Endothelial cell of umbilical vein (primary cell): ENCODE results near the gene IL5RA. TPM values are rescaled to one million over a fixed set of nuclear protein-coding genes. Genes with fewer than 3 reads are reported as not detected.

Experiments
- BruUV-seq: library from RNA; stranded (reverse); fragments of 400-500 nt; replicated peaks from 2 replicates; lab custom pipeline; 2021; lab: Mats Ljungman, UMichigan
- CTCF ChIA-PET: fragments of 300-600, 350-600 bp; sonication (Branson Sonifier 250); formaldehyde crosslinking; loops from one replicate; lab custom pipeline; 2021; ENCODE audit warnings: antibody characterized with exemption, inconsistent platforms; lab: Charles Lee
- POLR2A ChIA-PET: fragments of 300-600, 350-600 bp; sonication (Branson Sonifier 250); formaldehyde crosslinking; loops from one replicate; lab custom pipeline; 2021; ENCODE audit warnings: antibody characterized with exemption, inconsistent platforms; lab: Charles Lee
- DNase-seq: peaks from one replicate; pipeline ENCODE4 v3.0.0-alpha.2; 2011; ENCODE audit warnings: low read depth, low spot score
- FAIRE-seq: peaks from 2 replicates; lab custom pipeline; 2011; peaks lifted over from hg19 to GRCh38; lab: Jason Lieb, UNC
- H2AFZ ChIP-seq: 2 replicates; pipeline ENCODE4 v1.6.0; 2012; ENCODE audit warnings: low read depth, low read length, control low read depth, inconsistent platforms
- H3K27ac ChIP-seq: 2 replicates; pipeline ENCODE4 v1.5.1; 2011; ENCODE audit warnings: low read depth, mild to moderate bottlenecking, control low read depth, low read length, moderate library complexity; ENCODE audit not compliant: insufficient read depth
- H3K27me3 ChIP-seq, 2 experiments: 2 replicates each; pipeline versions ENCODE4 v1.6.0 to v1.6.1; 2011; ENCODE audit warnings: low read length in 2 of 2, mixed read lengths in 1 of 2; ENCODE audit not compliant: control insufficient read depth in 2 of 2, insufficient read depth in 2 of 2
- H3K36me3 ChIP-seq, 2 experiments: 2 replicates in 1 of 2; 3 replicates in 1 of 2; pipeline ENCODE4 v1.5.1; 2011; ENCODE audit warnings: low read length in 2 of 2, mild to moderate bottlenecking in 1 of 2, moderate library complexity in 1 of 2; ENCODE audit not compliant: control insufficient read depth in 2 of 2, insufficient read depth in 2 of 2; ENCODE audit errors: extremely low read depth in 1 of 2
- H3K4me1 ChIP-seq: 3 replicates; pipeline ENCODE4 v1.5.1; 2011; ENCODE audit warnings: mild to moderate bottlenecking, low read length; ENCODE audit not compliant: control insufficient read depth, insufficient read depth; ENCODE audit errors: extremely low read depth
- H3K4me2 ChIP-seq: 2 replicates; pipeline ENCODE4 v1.6.1; 2011; ENCODE audit warnings: low read length, control low read depth, mixed read lengths; ENCODE audit not compliant: insufficient read depth
- H3K4me3 ChIP-seq, 3 experiments: fragments of 200-600 bp in 1 of 3; sonication (generic), shearing (Covaris generic) in 1 of 3; replicated peaks in 1 of 3; 2 replicates each; pipeline ENCODE4 v1.5.1; 2011 to 2016; ENCODE audit warnings: control low read depth in 3 of 3, low read length in 3 of 3, mild to moderate bottlenecking in 2 of 3, inconsistent platforms in 1 of 3, low read depth in 1 of 3, moderate library complexity in 1 of 3; ENCODE audit not compliant: insufficient read depth in 1 of 3
- H3K79me2 ChIP-seq: 2 replicates; pipeline ENCODE4 v1.6.0; 2012; ENCODE audit warnings: low read length, inconsistent platforms; ENCODE audit not compliant: control insufficient read depth, insufficient read depth
- H3K9ac ChIP-seq: replicated peaks from 2 replicates; pipeline ENCODE3; 2011; ENCODE audit warnings: low read length, control low read depth; ENCODE audit not compliant: insufficient read depth; ENCODE audit errors: extremely low read depth
- H3K9me1 ChIP-seq: replicated peaks from 3 replicates; pipeline ENCODE4 v1.6.0; 2011; ENCODE audit warnings: mild to moderate bottlenecking, low read length; ENCODE audit not compliant: control insufficient read depth, insufficient read depth; ENCODE audit errors: extremely low read depth
- H3K9me3 ChIP-seq: replicated peaks from 2 replicates; pipeline ENCODE4 v1.5.1; 2012; ENCODE audit warnings: low read length, inconsistent platforms; ENCODE audit not compliant: control insufficient read depth, insufficient read depth
- H4K20me1 ChIP-seq: replicated peaks from 2 replicates; pipeline ENCODE3; 2011; ENCODE audit warnings: mild to moderate bottlenecking, low read length; ENCODE audit not compliant: control insufficient read depth, insufficient read depth; ENCODE audit errors: extremely low read depth
- EZH2 ChIP-seq: IDR thresholded peaks from 2 replicates; pipeline ENCODE4 v1.6.1; 2012; ENCODE audit warnings: borderline replicate concordance, low read depth, mild to moderate bottlenecking, moderate library complexity, low read length, inconsistent platforms; ENCODE audit not compliant: severe bottlenecking
- FOS ChIP-seq: IDR thresholded peaks from 2 replicates; pipeline ENCODE4 v1.6.1; 2011; ENCODE audit warnings: mild to moderate bottlenecking, low read length, moderate library complexity, borderline replicate concordance; ENCODE audit not compliant: insufficient read depth
- GATA2 ChIP-seq: IDR thresholded peaks from 2 replicates; pipeline ENCODE4 v1.7.0; 2011; ENCODE audit warnings: low read depth, mild to moderate bottlenecking, moderate library complexity, mixed read lengths, low read length; ENCODE audit not compliant: insufficient read length, insufficient read depth
- JUN ChIP-seq: IDR thresholded peaks from 2 replicates; pipeline ENCODE4 v1.6.1; 2011; ENCODE audit warnings: borderline replicate concordance, low read depth; ENCODE audit not compliant: insufficient read length, insufficient read depth
- MYC ChIP-seq: IDR thresholded peaks from one replicate; pipeline ENCODE4 v1.6.1; 2011; ENCODE audit warnings: mild to moderate bottlenecking, low read depth, low read length
- POLR2A ChIP-seq: IDR thresholded peaks from 2 replicates; pipeline ENCODE4 v1.6.1; 2012; ENCODE audit warnings: low read depth, mild to moderate bottlenecking, control low read depth, low read length
- POLR2AphosphoS5 ChIP-seq: IDR thresholded peaks from 2 replicates; pipeline ENCODE4 v1.6.1; 2012; ENCODE audit warnings: low read depth, mild to moderate bottlenecking, control low read depth, low read length, moderate library complexity; ENCODE audit not compliant: insufficient read depth
- dilution Hi-C: fragments of 300-500 bp; cut with MboI; formaldehyde crosslinking; loops from one replicate; pipeline ENCODE4 v1.15.0; 2019; ENCODE audit warnings: low sequenced_read_pairs; ENCODE audit not compliant: extremely low pct_ligation_motif_present
- intact Hi-C: fragments of 100-400 bp; cut with micrococcal nuclease; formaldehyde crosslinking; loops from one replicate; pipeline ENCODE4 v1.10.0; 2022
- polyA plus RNA-seq, 4 experiments: library from polyadenylated mRNA; depleted of rRNA in 3 of 4; stranded (reverse) in 3 of 4; unstranded in 1 of 4; fragments of >200 nt; gene quantifications; 2 replicates each; pipeline versions ENCODE4 v1.2.1 to v1.2.3, GENCODE V29; 2011 to 2012; ENCODE audit warnings: missing spikeins in 1 of 4
- total RNA-seq: library from RNA; stranded (reverse); gene quantifications from 2 replicates; pipeline ENCODE4 v1.2.3, GENCODE V29; 2021
- TF ChIP-seq, protein P1 (sequence below), 2 donors: IDR thresholded peaks; 1 replicate in 1 of 2; 2 replicates in 1 of 2; pipeline ENCODE4 v1.5.1; 2011; ENCODE audit warnings: low read length in 2 of 2, mild to moderate bottlenecking in 2 of 2, moderate library complexity in 2 of 2, control low read depth in 1 of 2, inconsistent platforms in 1 of 2, low read depth in 1 of 2; ENCODE audit not compliant: insufficient read depth in 1 of 2; ENCODE audit errors: extremely low read depth in 1 of 2
- TF ChIP-seq, protein P2 (sequence below): IDR thresholded peaks from 2 replicates; pipeline ENCODE4 v1.6.1; 2011; ENCODE audit not compliant: insufficient read depth, insufficient read length

IL5RA gene
- total and polyA plus RNA-seq, 2 donors (not counting 3 experiments of a cell fraction or from before 2014, with no cell fraction given) = not detected

DNA sequence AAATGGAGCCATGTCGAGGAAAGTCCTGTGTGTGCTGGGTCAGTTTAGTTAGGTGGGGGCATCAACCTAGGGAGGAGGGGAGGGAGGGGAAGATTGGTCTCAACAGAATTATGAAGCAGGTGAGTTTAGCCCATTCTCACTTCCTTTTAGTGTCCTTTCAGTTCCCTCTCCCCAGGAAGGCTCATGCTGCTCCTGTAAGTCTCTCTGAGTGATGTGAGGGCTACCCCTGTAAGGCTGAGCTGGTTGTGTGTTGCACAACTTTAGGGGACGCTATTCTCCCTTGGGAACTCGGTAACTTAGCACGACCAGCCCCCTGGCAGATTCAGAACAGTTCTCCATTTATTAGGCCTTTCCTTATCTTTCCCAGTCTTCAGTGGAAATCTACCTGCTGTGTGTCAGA lies 21.2 kb downstream of the IL5RA start:
- Histone ChIP-seq H3K4me3 (no peak overlapping the region), H3K4me1 (no peaks in the 10 kb centered on the region), H3K79me2 (no peaks in the 10 kb centered on the region), H3K27ac (no peak overlapping the region), H3K36me3 (no peaks in the 10 kb centered on the region), H3K9me1 (no peaks in the 10 kb centered on the region), H2AFZ (no peak overlapping the region), H3K9me3 (peaks cover 2% of the 10 kb centered on the region), H3K4me2 (no peak overlapping the region), H3K27me3 (no peaks in the 10 kb centered on the region), H3K9ac (no peak overlapping the region), H4K20me1 (no peaks in the 10 kb centered on the region)
- intact Hi-C loops (no loop called here), dilution Hi-C loops (no loop called here)
- FAIRE-seq (no peak), DNase-seq (no peak)
- ChIA-PET POLR2A (no interaction called here), CTCF (no interaction called here)
- TF ChIP-seq JUN = no peak
- no peak for TF ChIP-seq FOS
- TF ChIP-seq GATA2 = no peak
- no TSS peak for BruUV-seq

DNA sequence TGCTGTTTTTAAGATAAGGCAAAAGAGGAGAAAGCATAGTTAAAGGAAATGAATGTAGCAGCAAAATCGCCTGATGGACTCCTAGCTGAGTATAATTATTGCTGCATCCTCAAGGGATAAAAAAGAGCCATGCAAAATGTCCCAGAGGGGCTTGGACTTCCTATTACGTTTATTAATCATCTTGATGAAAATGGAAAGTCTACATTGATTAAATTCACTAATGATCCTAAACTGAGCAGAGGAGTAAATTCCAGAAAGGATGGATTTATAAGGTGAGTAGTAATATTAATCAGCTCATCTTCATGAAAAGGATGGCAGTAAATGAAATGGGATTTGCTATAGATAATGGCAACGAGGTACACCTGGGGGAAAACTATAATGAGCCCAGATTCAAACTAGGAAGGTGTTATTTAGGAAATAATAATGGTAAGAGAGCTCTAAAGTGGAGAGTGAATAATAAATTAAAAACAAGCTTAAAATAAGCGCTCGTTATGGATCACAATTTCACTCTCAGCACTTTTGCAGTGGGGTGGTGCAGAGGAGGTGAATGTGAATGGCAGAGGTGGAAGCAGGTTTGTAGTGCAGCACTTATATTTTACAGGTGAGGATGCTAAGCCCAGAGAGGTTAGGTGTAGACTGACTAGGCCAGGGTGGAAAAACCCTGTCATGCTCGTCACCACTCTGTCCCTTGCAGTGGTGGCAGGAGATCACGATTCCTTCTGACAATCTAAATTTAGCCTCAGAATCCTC lies 22.3 kb downstream of the IL5RA start:
- DNase-seq = no peak
- Histone ChIP-seq H3K9ac (no peak overlapping the region), H2AFZ (no peak overlapping the region), H3K79me2 (no peaks in the 10 kb centered on the region), H3K27me3 (no peaks in the 10 kb centered on the region), H3K36me3 (no peaks in the 10 kb centered on the region), H4K20me1 (no peaks in the 10 kb centered on the region), H3K9me1 (no peaks in the 10 kb centered on the region), H3K9me3 (peaks cover 2% of the 10 kb centered on the region), H3K27ac (no peak overlapping the region), H3K4me1 (no peaks in the 10 kb centered on the region), H3K4me2 (no peak overlapping the region), H3K4me3 (no peak overlapping the region)
- intact Hi-C loops (no loop called here), dilution Hi-C loops (no loop called here)
- TF ChIP-seq FOS = no peak
- TF ChIP-seq, protein P1, sequence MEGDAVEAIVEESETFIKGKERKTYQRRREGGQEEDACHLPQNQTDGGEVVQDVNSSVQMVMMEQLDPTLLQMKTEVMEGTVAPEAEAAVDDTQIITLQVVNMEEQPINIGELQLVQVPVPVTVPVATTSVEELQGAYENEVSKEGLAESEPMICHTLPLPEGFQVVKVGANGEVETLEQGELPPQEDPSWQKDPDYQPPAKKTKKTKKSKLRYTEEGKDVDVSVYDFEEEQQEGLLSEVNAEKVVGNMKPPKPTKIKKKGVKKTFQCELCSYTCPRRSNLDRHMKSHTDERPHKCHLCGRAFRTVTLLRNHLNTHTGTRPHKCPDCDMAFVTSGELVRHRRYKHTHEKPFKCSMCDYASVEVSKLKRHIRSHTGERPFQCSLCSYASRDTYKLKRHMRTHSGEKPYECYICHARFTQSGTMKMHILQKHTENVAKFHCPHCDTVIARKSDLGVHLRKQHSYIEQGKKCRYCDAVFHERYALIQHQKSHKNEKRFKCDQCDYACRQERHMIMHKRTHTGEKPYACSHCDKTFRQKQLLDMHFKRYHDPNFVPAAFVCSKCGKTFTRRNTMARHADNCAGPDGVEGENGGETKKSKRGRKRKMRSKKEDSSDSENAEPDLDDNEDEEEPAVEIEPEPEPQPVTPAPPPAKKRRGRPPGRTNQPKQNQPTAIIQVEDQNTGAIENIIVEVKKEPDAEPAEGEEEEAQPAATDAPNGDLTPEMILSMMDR (IDR thresholded peaks at IDR 0.05; ENCODE audit: extremely low read depth in 1 of 2, insufficient read depth in 1 of 2, low read depth in 1 of 2, low read length in 2 of 2) = no peak
- TF ChIP-seq, protein P2, sequence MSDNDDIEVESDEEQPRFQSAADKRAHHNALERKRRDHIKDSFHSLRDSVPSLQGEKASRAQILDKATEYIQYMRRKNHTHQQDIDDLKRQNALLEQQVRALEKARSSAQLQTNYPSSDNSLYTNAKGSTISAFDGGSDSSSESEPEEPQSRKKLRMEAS = no peak
- TF ChIP-seq MYC = no peak
- TF ChIP-seq GATA2 = no peak
- no peak for TF ChIP-seq POLR2AphosphoS5
- TF ChIP-seq EZH2 = no peak
- no peak for TF ChIP-seq JUN
- no peak for TF ChIP-seq POLR2A
- POLR2A ChIA-PET = no interaction called here
- no TSS peak for BruUV-seq
- FAIRE-seq = no peak
- CTCF ChIA-PET = no interaction called here
